Motor neuron (in vitro differentiated cells): ENCODE results near the gene TACC3. TPM values are rescaled to one million over a fixed set of nuclear protein-coding genes. Genes with fewer than 3 reads are reported as not detected.

Experiments
- ATAC-seq, 8 experiments: fragments of 200-7000 bp; cut with Tn5 transposase; replicated peaks in 6 of 8; 2 replicates each; pipeline ENCODE4 v1.8.0; 2021; ENCODE audit warnings: mild to moderate bottlenecking in 8 of 8, moderate library complexity in 8 of 8
- H3K27ac ChIP-seq, 2 donors: fragments of 250-450 bp; sonication (Bioruptor Pico); 2 replicates each; pipeline ENCODE4 v1.9.0; 2021; ENCODE audit warnings: antibody characterized with exemption in 2 of 2, mild to moderate bottlenecking in 2 of 2, moderate library complexity in 1 of 2
- H3K4me1 ChIP-seq, 2 donors: fragments of 250-450 bp; sonication (Bioruptor Pico); replicated peaks in 1 of 2; 2 replicates each; pipeline ENCODE4 v1.6.1; 2021; ENCODE audit warnings: antibody characterized with exemption in 2 of 2, mild to moderate bottlenecking in 2 of 2, moderate library complexity in 1 of 2
- H3K4me3 ChIP-seq, 5 donors: fragments of 250-450 bp; sonication (Bioruptor Pico); 2 replicates each; pipeline ENCODE4 v1.9.0; 2021; ENCODE audit warnings: antibody characterized with exemption in 5 of 5, mild to moderate bottlenecking in 5 of 5, moderate library complexity in 4 of 5
- WGBS, 10 experiments: fragments of 450-650 bp; shearing (Covaris generic); methylation state at CpG; one replicate each; pipeline ENCODE4 v1.0.0; 2022; 5-methylcytosine and 5-hydroxymethylcytosine counted together
- in situ Hi-C, 9 experiments: fragments of 400-800 bp; cut with MboI; loops; one replicate each; pipeline ENCODE4 v1.15.0; 2021; ENCODE audit warnings: low sequenced_read_pairs in 9 of 9, low pct_unique_long_range_greater_than_20kb in 2 of 9; ENCODE audit not compliant: unreplicated experiment in 9 of 9
- total RNA-seq, 8 experiments: library from RNA; unstranded; fragments of 300-600 nt; gene quantifications; 2 replicates each; pipeline versions ENCODE4 v1.2.3 to v1.2.4, GENCODE V29; 2022

The TACC3 gene
- total RNA-seq, 8 experiments from 2014 or later, result 2.6 to 61.3 (median 6.5) TPM

- in situ Hi-C loops, result no loop called here
- ATAC-seq, result no peak
- Histone ChIP-seq H3K27ac (no peak overlapping the region), H3K4me1 (peaks cover 58 to 68% of the 10 kb centered on the region in 2 donors), H3K4me3 (no peak overlapping the region)
- no CpG with 5 or more reads among the region's 31 CpGs for WGBS, 10 experiments
Observed at GRCh38 chr4:1763070-1763549, 41.8 kb downstream of the TACC3 start.

- Histone ChIP-seq H3K27ac (peak overlapping the region in 1 of 2 donors; percentile 11), H3K4me3 (no peak overlapping the region), H3K4me1 (peaks cover 61 to 68% of the 10 kb centered on the region in 2 donors)
- ATAC-seq, result peak in 7 of 8 experiments; percentile 1 to 74 (median 14)
- WGBS, 10 experiments, result 5% methylated on average over 4 of the region's 36 CpGs; no CpG with 5 or more reads in 9 of the 10 experiments
- in situ Hi-C loops, result no loop called here
Observed at GRCh38 chr4:1763550-1764080, 42.3 kb downstream of the TACC3 start.

GRCh38 chr4:1764670-1765069 is 43.3 kb downstream of the TACC3 start:
- 67% methylated on average over 1 of the region's 9 CpGs; no CpG with 5 or more reads in 9 of the 10 experiments for WGBS, 10 experiments
- in situ Hi-C loops, result no loop called here
- peaks cover 59 to 68% of the 10 kb centered on the region in 2 donors for H3K4me1 ChIP-seq
- no peak overlapping the region for H3K27ac ChIP-seq
- no peak overlapping the region for H3K4me3 ChIP-seq
- no peak for ATAC-seq

- peaks cover 58 to 62% of the 10 kb centered on the region in 2 donors for H3K4me1 ChIP-seq
- 90% methylated on average over 4 of the region's 10 CpGs; no CpG with 5 or more reads in 9 of the 10 experiments for WGBS, 10 experiments
- ATAC-seq, result no peak
- H3K4me3 ChIP-seq, result no peak overlapping the region
- in situ Hi-C loops, result no loop called here
- H3K27ac ChIP-seq, result peak overlapping the region in 1 of 2 donors; percentile 75
Observed at GRCh38 chr4:1765409-1766072, 44.2 kb downstream of the TACC3 start.

GRCh38 chr4:1766106-1767060 is 45.1 kb downstream of the TACC3 start:
- H3K4me3 ChIP-seq, result peak overlapping the region in 2 of 5 donors; percentile 24 to 42
- peaks cover 61 to 65% of the 10 kb centered on the region in 2 donors for H3K4me1 ChIP-seq
- WGBS, 10 experiments, result 9% methylated on average over 4 of the region's 41 CpGs; no CpG with 5 or more reads in 9 of the 10 experiments
- H3K27ac ChIP-seq, result peak overlapping the region in 1 of 2 donors; percentile 75
- peak in 6 of 8 experiments; percentile 4 to 47 (median 25) for ATAC-seq
- in situ Hi-C loops, result no loop called here

DNA sequence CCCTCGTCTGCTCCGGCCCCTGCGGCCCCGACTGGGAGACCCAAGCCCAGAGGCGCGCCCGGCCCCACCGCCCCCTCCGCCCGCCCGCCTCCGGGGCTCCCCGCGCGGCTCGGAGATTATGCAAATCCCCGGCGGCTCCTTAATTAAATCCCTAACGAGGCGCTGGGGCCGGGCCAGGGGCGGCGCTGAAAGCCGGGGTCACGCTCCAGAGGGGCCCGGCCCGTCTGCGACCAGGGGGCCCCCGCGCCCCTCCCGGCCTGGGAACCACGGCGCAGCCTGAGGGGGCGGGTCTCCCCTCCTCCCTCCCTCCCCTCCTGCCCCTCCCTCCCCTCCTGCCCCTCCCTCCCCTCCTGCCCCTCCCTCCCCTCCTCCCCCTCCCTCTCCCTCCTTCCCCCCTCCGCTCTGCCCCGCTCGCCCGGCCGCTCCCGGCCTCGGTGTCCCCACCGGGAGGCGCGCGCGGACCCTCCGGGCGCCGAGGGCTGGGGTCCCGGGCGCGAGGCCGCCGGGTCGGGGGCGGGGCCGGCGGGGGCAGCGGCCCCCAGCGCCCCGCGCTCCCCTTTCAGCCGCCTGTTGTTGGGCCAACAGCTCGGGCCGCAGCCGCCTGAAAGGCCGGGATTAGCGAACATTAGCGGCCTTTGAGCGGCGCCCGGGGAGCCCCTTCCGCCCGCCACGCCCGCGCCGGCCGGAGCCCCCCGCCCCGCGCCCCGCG is 45.9 kb downstream of the TACC3 start:
- Histone ChIP-seq H3K27ac (peak overlapping the region in 1 of 2 donors; percentile 78), H3K4me3 (peak overlapping the region; percentile 23 to 42 (median 30)), H3K4me1 (peaks cover 69% of the 10 kb centered on the region in 2 donors)
- in situ Hi-C loops, result no loop called here
- ATAC-seq, result peak; percentile 11 to 57 (median 49)
- WGBS, 10 experiments, result no CpG with 5 or more reads among the region's 84 CpGs

- ATAC-seq, result peak; percentile 11 to 47 (median 16)
- H3K4me3 ChIP-seq, result peak overlapping the region; percentile 23 to 42 (median 30)
- H3K4me1 ChIP-seq, result peaks cover 67 to 75% of the 10 kb centered on the region in 2 donors
- in situ Hi-C loops, result no loop called here
- H3K27ac ChIP-seq, result peak overlapping the region in 1 of 2 donors; percentile 78
- WGBS, 10 experiments, result 28 to 54% methylated on average over 2 to 7 of the region's 32 CpGs; no CpG with 5 or more reads in 8 of the 10 experiments
Observed at GRCh38 chr4:1767770-1768366, 46.5 kb downstream of the TACC3 start.

- in situ Hi-C loops, result no loop called here
- Histone ChIP-seq H3K27ac (peak overlapping the region in 1 of 2 donors; percentile 78), H3K4me3 (peak overlapping the region in 1 of 5 donors; percentile 24), H3K4me1 (peaks cover 61 to 75% of the 10 kb centered on the region in 2 donors)
- 43 to 100% (median 60%) methylated on average over 1 to 4 of the region's 23 CpGs; no CpG with 5 or more reads in 3 of the 10 experiments for WGBS, 10 experiments
- ATAC-seq, result peak in 1 of 8 experiments; percentile 3
Observed at GRCh38 chr4:1768367-1769034, 47.2 kb downstream of the TACC3 start.

DNA sequence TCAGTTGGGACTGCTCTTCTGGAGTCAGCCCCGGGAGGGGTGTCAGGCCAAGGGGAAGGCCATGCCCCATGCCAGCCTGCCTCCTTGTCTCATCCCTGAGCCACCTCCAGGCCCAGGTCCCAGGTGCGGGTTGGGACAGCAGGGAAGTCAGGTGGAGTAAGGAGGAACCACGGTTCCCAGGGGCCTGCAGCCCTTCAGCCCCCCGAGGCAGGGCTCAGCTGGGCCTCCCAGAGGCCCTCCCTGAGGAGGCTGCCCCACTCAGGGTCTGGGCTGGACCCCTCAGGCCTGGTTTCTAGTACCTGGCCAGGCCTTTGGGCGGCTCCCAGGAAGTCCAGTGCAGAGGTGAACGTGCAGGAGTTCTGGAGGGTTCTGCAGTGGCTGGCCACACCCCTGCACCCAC is 48.4 kb downstream of the TACC3 start:
- WGBS, 10 experiments, result 80 to 100% methylated on average over 1 of the region's 6 CpGs; no CpG with 5 or more reads in 8 of the 10 experiments
- Histone ChIP-seq H3K4me1 (peaks cover 54 to 76% of the 10 kb centered on the region in 2 donors), H3K4me3 (no peak overlapping the region), H3K27ac (no peak overlapping the region)
- ATAC-seq, result no peak
- in situ Hi-C loops, result no loop called here

GRCh38 chr4:1770245-1770644 is 48.9 kb downstream of the TACC3 start:
- ATAC-seq, result peak in 4 of 8 experiments; percentile 1 to 8 (median 6)
- Histone ChIP-seq H3K4me1 (peaks cover 54 to 76% of the 10 kb centered on the region in 2 donors), H3K27ac (no peak overlapping the region), H3K4me3 (no peak overlapping the region)
- in situ Hi-C loops, result no loop called here
- WGBS, 10 experiments, result no CpG with 5 or more reads among the region's 33 CpGs

DNA sequence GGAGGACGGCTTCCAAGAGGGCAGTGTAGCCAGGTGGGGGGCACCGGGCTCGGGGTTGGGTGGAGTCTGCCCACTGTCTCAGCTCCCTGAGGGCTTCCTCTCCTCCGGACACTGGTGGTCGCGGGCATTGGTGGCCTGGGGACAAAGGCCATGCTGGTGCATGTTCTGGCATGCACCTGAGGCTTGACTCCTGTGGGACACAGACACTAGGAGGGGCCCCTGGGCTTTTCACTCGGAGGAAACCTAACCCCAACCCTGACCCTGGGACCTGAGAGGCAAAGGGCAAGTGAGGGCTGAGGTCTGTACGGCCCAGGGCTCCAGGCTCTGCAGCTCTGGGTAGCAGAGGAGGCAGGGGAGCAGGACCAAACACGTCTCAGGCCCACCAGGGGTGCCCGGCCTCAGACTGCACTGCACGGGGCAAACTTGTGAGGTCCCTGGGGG is 49.5 kb downstream of the TACC3 start:
- H3K27ac ChIP-seq, result no peak overlapping the region
- ATAC-seq, result no peak
- H3K4me1 ChIP-seq, result peaks cover 57 to 76% of the 10 kb centered on the region in 2 donors
- H3K4me3 ChIP-seq, result no peak overlapping the region
- 76% methylated on average over 4 of the region's 11 CpGs; no CpG with 5 or more reads in 9 of the 10 experiments for WGBS, 10 experiments
- in situ Hi-C loops, result no loop called here
